Cardiac fibroblast (primary cell): ENCODE results near the gene LBX2.

ENCODE experiments used
- DNase-seq, 2 donors: peaks; one replicate each; pipeline versions ENCODE4 v3.0.0 to v3.0.0-alpha.2; 2010; ENCODE audit warnings: low read depth in 2 of 2
- H3K4me3 ChIP-seq, 2 donors: replicated peaks in 1 of 2; 1 replicate in 1 of 2; 2 replicates in 1 of 2; pipeline ENCODE4 v1.5.1; 2011; ENCODE audit warnings: low read depth in 2 of 2, low read length in 2 of 2, mild to moderate bottlenecking in 2 of 2, moderate library complexity in 1 of 2
- CTCF ChIP-seq: IDR thresholded peaks from one replicate; pipeline ENCODE4 v1.5.1; 2011; ENCODE audit warnings: low read depth, mild to moderate bottlenecking, low read length, inconsistent platforms

Gene LBX2

GRCh38 chr2:74515271-74515980, 16.0 kb upstream of the LBX2 start:
- TF ChIP-seq CTCF: no peak
- DNase-seq: no peak
- H3K4me3 ChIP-seq: no peak overlapping the region

GRCh38 chr2:74514368-74515270, 15.2 kb upstream of the LBX2 start, which contains the start of gene TLX2:
Gene TLX2 (plus strand): TSS chr2:74514450. CDS start chr2:74514807, 357 bp downstream.
- no peak for TF ChIP-seq CTCF
- H3K4me3 ChIP-seq: no peak within 1 kb of the TSS
- no peak for DNase-seq

GRCh38 chr2:74513605-74514367, 14.4 kb upstream of the LBX2 start:
- H3K4me3 ChIP-seq: no peak overlapping the region
- DNase-seq: no peak
- no peak for TF ChIP-seq CTCF

- DNase-seq: no peak
- H3K4me3 ChIP-seq: no peak overlapping the region
- TF ChIP-seq CTCF: no peak
Measured at GRCh38 chr2:74512744-74513604, 13.6 kb upstream of the LBX2 start.

GRCh38 chr2:74511104-74511989, 11.9 kb upstream of the LBX2 start:
- H3K4me3 ChIP-seq: no peak overlapping the region
- peak in 1 of 2 donors; percentile 34 for DNase-seq
- no peak for TF ChIP-seq CTCF
